OCI-LY1 (cell line): Measurements from ENCODE around the gene CLIC6.

Experiments
- H2AFZ ChIP-seq: fragments of 200-600 bp; sonication (generic), shearing (Covaris generic); 2 replicates; pipeline ENCODE4 v1.6.0; 2014; ENCODE audit warnings: antibody characterized with exemption, mild to moderate bottlenecking, low read length
- H3F3A ChIP-seq: fragments of 200-600 bp; sonication (generic), shearing (Covaris generic); 2 replicates; pipeline ENCODE4 v1.6.0; 2014; ENCODE audit warnings: mild to moderate bottlenecking, antibody characterized with exemption, low read length, moderate library complexity; ENCODE audit not compliant: insufficient read depth
- H3K27ac ChIP-seq: fragments of 200-600 bp; sonication (generic); 2 replicates; pipeline ENCODE4 v1.5.1; 2014; ENCODE audit warnings: low read length, mixed run types, mild to moderate bottlenecking, low read depth; ENCODE audit not compliant: poor library complexity, severe bottlenecking
- H3K27me3 ChIP-seq: fragments of 200-600 bp; sonication (generic); 2 replicates; pipeline ENCODE4 v1.6.0; 2014; ENCODE audit warnings: antibody characterized with exemption, mild to moderate bottlenecking, low read length, moderate library complexity; ENCODE audit not compliant: insufficient read depth
- H3K36me3 ChIP-seq: fragments of 200-600 bp; sonication (generic); 2 replicates; pipeline ENCODE4 v1.6.1; 2014; ENCODE audit warnings: mild to moderate bottlenecking, antibody characterized with exemption, low read length, moderate library complexity, mixed read lengths; ENCODE audit not compliant: insufficient read depth
- H3K4me1 ChIP-seq: fragments of 200-600 bp; sonication (generic); 2 replicates; pipeline ENCODE4 v1.5.1; 2014; ENCODE audit warnings: mild to moderate bottlenecking, low read length, moderate library complexity; ENCODE audit not compliant: insufficient read depth, severe bottlenecking
- H3K4me2 ChIP-seq: fragments of 200-600 bp; sonication (generic), shearing (Covaris generic); 2 replicates; pipeline ENCODE4 v1.6.1; 2014; ENCODE audit warnings: low read length
- H3K4me3 ChIP-seq: fragments of 200-600 bp; sonication (generic); 2 replicates; pipeline ENCODE4 v1.5.1; 2014; ENCODE audit warnings: low read length, low read depth, mild to moderate bottlenecking, mixed read lengths; ENCODE audit not compliant: poor library complexity, severe bottlenecking
- H3K79me2 ChIP-seq: fragments of 200-600 bp; shearing (Covaris generic); 2 replicates; pipeline ENCODE4 v1.6.1; 2016; ENCODE audit warnings: mixed run types, low read length, mixed read lengths; ENCODE audit not compliant: insufficient read depth
- H3K9ac ChIP-seq: fragments of 200-600 bp; sonication (generic), shearing (Covaris generic); 2 replicates; pipeline ENCODE4 v1.6.1; 2014; ENCODE audit warnings: mild to moderate bottlenecking, low read length, mixed read lengths
- H3K9me2 ChIP-seq: fragments of 200-600 bp; sonication (generic), shearing (Covaris generic); 2 replicates; pipeline ENCODE4 v1.6.1; 2014; ENCODE audit warnings: low read depth, mild to moderate bottlenecking, low read length, mixed read lengths
- H3K9me3 ChIP-seq: fragments of 200-600 bp; shearing (Covaris generic); 2 replicates; pipeline ENCODE4 v1.6.1; 2014; ENCODE audit warnings: low read length, mixed read lengths
- H4K20me1 ChIP-seq: fragments of 200-600 bp; sonication (generic), shearing (Covaris generic); 2 replicates; pipeline ENCODE4 v1.6.0; 2016; ENCODE audit warnings: mild to moderate bottlenecking, low read length; ENCODE audit not compliant: insufficient read depth
- EZH2 ChIP-seq: fragments of 200-600 bp; sonication (generic), shearing (Covaris generic); IDR thresholded peaks from 2 replicates; pipeline ENCODE4 v1.8.0; 2017; ENCODE audit warnings: borderline replicate concordance, mixed run types, mild to moderate bottlenecking, antibody characterized with exemption, low read length, moderate library complexity, mixed read lengths
- TF ChIP-seq, protein P1 (sequence below): fragments of 200-600 bp; sonication (generic), shearing (Covaris generic); IDR thresholded peaks from 2 replicates; pipeline ENCODE4 v1.5.1; 2017; ENCODE audit warnings: mild to moderate bottlenecking, antibody characterized with exemption, low read length, moderate library complexity, mixed read lengths

CLIC6 gene

DNA sequence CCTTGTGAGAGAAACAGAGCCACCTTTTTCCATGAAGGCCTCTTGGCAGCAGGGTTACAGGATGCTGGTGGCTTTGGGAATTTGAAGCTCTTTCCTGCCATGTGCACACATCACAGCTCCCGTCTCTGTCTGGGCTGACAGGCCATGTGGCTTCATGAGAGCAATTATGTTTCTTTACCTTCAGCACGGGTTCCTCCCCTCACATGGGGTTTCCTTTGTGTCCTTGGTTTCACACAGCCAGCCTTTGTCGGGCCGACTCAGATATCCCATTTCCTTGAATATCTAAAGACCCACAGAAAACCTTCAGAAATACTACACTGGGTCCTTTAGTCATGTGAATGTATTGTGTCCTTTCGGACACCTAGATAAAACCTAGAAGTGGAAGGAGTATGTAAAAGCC, 7.1 kb downstream of the CLIC6 start:
- Histone ChIP-seq H3K4me1 (no peaks in the 10 kb centered on the region), H2AFZ (no peak overlapping the region), H3F3A (no peaks in the 10 kb centered on the region), H3K4me2 (no peak overlapping the region), H3K9me3 (no peaks in the 10 kb centered on the region), H3K79me2 (no peaks in the 10 kb centered on the region), H3K9ac (no peak overlapping the region), H3K4me3 (no peak overlapping the region), H3K27me3 (no peaks in the 10 kb centered on the region), H3K27ac (no peak overlapping the region), H3K9me2 (no peaks in the 10 kb centered on the region), H4K20me1 (no peaks in the 10 kb centered on the region), H3K36me3 (no peaks in the 10 kb centered on the region)
- TF ChIP-seq, protein P1, sequence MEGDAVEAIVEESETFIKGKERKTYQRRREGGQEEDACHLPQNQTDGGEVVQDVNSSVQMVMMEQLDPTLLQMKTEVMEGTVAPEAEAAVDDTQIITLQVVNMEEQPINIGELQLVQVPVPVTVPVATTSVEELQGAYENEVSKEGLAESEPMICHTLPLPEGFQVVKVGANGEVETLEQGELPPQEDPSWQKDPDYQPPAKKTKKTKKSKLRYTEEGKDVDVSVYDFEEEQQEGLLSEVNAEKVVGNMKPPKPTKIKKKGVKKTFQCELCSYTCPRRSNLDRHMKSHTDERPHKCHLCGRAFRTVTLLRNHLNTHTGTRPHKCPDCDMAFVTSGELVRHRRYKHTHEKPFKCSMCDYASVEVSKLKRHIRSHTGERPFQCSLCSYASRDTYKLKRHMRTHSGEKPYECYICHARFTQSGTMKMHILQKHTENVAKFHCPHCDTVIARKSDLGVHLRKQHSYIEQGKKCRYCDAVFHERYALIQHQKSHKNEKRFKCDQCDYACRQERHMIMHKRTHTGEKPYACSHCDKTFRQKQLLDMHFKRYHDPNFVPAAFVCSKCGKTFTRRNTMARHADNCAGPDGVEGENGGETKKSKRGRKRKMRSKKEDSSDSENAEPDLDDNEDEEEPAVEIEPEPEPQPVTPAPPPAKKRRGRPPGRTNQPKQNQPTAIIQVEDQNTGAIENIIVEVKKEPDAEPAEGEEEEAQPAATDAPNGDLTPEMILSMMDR = no peak
- TF ChIP-seq EZH2 = no peak

DNA sequence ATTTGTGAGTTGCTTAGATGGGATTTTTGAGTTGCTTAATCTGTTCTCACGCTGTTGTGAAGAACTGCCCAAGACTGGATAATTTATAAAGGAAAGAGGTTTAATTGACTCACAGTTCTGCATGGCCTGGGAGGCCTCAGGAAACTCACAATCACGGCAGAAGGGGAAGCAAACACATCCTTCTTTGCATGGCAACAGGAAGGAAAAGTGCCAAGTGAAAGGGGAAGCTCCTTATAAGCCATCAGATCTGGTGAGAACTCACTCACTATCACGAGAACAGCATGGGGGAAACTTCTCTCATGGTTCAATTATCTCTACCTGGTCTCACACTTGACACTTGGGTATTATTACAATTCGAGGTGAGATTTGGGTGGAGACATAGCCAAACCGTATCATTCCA, 10.3 kb downstream of the CLIC6 start:
- no peaks in the 10 kb centered on the region for H4K20me1 ChIP-seq
- H3K27me3 ChIP-seq = no peaks in the 10 kb centered on the region
- no peak overlapping the region for H3K4me3 ChIP-seq
- H3K36me3 ChIP-seq = no peaks in the 10 kb centered on the region
- H3K9me2 ChIP-seq = no peaks in the 10 kb centered on the region
- H3K9ac ChIP-seq = no peak overlapping the region
- H2AFZ ChIP-seq = no peak overlapping the region
- H3K79me2 ChIP-seq = no peaks in the 10 kb centered on the region
- H3K4me2 ChIP-seq = no peak overlapping the region
- no peak overlapping the region for H3K27ac ChIP-seq
- TF ChIP-seq, protein P1 = no peak
- TF ChIP-seq EZH2 = no peak
- H3F3A ChIP-seq = no peaks in the 10 kb centered on the region
- no peaks in the 10 kb centered on the region; the same call in 1 of the 2 replicates for H3K9me3 ChIP-seq
- no peaks in the 10 kb centered on the region for H3K4me1 ChIP-seq

DNA sequence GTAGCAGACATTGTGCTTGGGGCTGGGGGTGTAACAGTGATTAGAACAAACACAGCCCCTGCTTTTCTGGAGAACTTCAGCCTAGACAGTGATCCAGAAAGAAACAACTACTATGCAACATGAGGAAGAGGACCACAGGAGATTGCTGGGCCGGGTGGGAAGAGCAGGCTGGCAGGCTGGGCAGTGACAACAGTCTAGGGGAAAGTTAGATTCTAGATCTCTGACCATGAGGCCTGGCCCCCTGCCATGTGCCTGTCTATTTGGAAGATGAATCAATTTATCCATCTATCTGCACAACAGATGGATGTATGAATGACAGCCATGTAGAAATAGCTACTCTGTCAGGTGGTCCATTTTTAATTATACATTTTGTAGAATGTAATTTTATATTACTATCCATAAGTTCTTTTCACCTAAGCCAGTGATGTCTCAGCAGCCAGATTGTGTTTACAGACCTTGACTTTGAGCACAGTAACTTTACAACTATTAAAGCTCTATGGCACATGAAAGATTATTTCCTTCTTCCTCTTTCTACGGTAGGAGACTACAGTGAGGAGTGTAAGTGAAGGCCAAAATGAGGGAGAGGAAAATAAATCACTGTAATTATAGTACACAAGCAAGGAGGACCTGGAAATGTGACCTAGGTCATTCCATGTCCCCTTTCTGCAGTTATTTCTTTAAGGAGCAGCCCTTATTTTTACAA, 15.5 kb downstream of the CLIC6 start:
- H3K27me3 ChIP-seq = no peaks in the 10 kb centered on the region
- H3K27ac ChIP-seq = no peak overlapping the region
- H3F3A ChIP-seq = no peaks in the 10 kb centered on the region
- H3K36me3 ChIP-seq = no peaks in the 10 kb centered on the region
- H3K4me2 ChIP-seq = no peak overlapping the region
- TF ChIP-seq, protein P1 = no peak
- no peak for TF ChIP-seq EZH2
- H3K9me3 ChIP-seq = no peaks in the 10 kb centered on the region; the same call in 1 of the 2 replicates
- no peaks in the 10 kb centered on the region for H3K79me2 ChIP-seq
- H4K20me1 ChIP-seq = no peaks in the 10 kb centered on the region
- H2AFZ ChIP-seq = no peak overlapping the region
- H3K4me3 ChIP-seq = no peak overlapping the region
- no peak overlapping the region for H3K9ac ChIP-seq
- H3K4me1 ChIP-seq = no peaks in the 10 kb centered on the region
- H3K9me2 ChIP-seq = no peaks in the 10 kb centered on the region
